Endothelial cell of hepatic sinusoid (primary cell): ENCODE results near the gene FMN2.

Source experiments
- in situ Hi-C: cut with HindIII; loops from 2 replicates; pipeline ENCODE4 v1.10.0; 2017; ENCODE audit warnings: low sequenced_read_pairs

Gene FMN2

DNA sequence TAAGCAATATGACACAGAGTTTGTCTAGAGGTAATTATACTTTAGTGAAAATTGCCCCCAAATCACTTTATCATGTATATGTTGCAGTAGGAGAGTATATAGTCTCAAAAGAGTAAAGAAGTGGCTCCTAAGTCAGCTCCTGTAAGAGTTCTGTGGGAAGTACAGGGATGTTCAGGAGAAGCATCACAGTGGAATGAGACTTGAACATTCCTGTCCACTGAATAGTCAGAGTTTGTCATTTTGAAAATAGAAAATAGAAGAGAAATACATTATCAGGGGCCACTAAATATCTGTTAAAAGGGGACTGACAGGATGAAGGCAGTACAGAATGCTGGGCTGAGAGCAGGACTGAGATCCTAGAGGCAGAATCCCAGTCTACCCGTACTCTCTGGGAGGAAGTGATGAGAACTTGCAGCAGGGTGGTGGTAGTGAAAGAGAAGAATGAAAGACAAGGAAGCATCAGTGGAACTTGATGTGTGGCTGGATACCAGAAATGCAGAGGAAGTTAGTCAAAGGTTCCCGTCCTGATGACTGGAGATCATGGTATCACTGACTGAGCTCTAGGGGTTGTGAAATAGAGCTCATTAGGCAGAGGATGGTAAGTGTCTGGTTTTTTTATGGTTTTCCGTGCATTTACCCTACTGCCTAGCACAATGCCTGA is 153.4 kb downstream of the FMN2 start:
- in situ Hi-C loops = no loop called here

GRCh38 chr1:240245629-240246020 is 153.9 kb downstream of the FMN2 start:
- in situ Hi-C loops = no loop called here

GRCh38 chr1:240247899-240248298 is 156.2 kb downstream of the FMN2 start:
- in situ Hi-C loops = no loop called here

GRCh38 chr1:240254006-240254405 is 162.3 kb downstream of the FMN2 start:
- in situ Hi-C loops = no loop called here

DNA sequence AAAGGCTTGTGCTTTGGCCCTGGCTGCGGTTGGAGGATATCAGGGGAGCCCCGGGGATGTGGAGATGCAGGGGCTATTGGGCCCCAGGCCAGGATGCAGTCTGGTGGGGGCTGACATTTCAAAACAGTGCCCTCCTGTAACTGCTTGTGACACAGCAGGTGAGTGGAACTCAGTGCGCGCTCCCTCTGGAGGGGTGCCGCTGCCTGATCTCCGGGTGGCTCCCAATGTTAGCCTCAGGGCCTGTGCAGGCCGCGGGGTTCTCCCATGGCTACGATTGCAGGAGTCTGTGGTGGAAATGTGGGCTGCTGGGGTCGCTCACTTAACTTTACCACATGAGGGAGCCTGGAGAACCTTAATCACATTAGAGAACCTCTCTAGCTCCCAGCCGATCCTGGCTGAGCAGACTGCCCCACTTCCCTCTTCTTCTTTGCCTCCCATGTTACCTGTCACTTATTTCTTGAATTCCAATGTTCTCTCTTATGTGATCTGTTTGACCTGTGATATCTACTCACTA is 163.2 kb downstream of the FMN2 start:
- in situ Hi-C loops = no loop called here

- in situ Hi-C loops = no loop called here
Observed at GRCh38 chr1:240255922-240256321, 164.2 kb downstream of the FMN2 start.

DNA sequence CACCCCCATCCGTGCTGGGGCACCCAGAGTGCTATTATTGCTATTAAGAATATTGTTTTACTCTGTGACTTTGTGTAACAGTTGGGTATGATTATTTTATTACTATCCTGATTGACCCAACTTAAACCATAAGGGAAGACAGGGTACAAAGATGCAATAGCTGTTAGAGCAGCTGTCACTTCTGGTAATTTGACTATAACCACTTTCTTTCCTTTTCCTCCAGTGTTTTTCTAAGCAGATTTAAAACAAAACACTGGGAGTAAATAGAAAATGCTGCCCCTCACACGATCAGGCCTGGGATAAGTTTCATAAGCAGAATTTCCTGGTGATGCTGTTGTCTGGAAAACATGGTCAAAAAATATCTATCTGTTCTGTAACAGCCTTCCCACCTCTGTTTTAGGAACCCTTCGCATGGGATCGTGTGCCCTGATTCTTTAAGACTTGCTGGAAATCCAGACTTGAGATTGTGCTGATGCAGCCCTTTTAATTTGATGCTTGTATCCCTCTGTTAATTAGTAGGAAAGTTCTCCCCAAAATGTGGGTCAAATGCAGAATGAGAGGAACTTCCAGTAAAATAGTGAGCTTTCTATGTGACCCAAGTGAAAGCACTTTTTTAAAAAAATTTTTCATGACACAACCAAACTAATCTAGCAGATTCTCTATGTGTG is 165.3 kb downstream of the FMN2 start:
- in situ Hi-C loops = no loop called here

- in situ Hi-C loops = no loop called here
Observed at GRCh38 chr1:240258910-240259309, 167.2 kb downstream of the FMN2 start.

DNA sequence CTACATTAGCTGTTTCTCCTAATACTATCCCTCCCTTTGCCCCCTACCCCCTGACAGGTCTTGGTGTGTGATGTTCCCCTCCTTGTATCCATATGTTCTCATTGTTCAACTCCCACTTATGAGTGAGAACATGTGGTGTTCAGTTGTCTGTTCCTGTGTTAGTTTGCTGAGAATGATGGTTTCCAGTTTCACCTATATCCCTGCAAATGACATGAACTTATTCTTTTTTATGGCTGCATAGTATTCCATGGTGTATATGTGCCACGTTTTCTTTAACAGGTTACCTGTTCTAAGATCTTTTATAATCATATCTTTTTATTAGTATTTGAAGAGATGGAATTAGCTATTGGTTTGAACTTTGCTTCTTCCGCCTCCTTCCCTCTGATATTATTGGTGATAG is 172.8 kb downstream of the FMN2 start:
- in situ Hi-C loops = loop anchor here (5.0 kb wide), 1 partner anchor 47 kb away; no protein-coding TSS in a partner anchor

- in situ Hi-C loops = no loop called here
Observed at GRCh38 chr1:240271081-240271480, 179.4 kb downstream of the FMN2 start.

DNA sequence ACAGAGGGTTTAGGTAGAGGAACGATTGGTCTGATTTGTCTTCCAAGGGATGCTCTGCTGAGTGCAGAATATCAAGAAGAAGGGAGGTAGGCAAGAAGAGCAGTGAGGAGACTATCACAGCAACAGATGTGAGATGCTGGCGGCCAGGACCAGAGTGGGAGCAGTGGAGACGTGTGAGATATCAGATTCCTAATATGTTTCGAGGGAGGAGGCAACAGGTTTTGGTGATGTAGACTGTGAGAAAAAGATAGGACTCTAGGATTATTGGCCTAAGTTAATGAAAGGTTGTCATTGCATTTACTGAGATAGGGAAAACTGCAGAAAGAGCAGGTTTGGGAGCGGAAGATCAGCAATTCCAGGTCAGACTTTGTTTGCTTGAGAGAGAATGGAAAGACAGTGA is 182.9 kb downstream of the FMN2 start:
- in situ Hi-C loops = no loop called here

DNA sequence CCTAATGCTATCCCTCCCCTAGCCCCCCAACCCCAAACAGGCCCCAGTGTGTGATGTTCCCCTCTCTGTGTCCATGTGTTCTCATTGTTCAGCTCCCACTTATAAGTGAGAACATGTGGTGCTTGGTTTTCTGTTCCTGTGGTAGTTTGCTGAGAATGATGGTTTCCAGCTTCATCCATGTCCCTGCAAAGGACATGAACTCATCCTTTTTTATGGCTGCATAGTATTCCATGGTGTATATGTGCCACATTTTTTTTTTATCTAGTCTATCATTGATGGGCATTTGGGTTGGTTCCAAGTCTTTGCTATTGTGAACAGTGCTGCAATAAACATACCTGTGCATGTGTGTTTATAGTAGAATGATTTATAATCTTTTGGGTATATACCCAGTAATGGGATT is 183.5 kb downstream of the FMN2 start:
- in situ Hi-C loops = loop anchor here (5.0 kb wide), 1 partner anchor 248 kb away; no protein-coding TSS in a partner anchor

DNA sequence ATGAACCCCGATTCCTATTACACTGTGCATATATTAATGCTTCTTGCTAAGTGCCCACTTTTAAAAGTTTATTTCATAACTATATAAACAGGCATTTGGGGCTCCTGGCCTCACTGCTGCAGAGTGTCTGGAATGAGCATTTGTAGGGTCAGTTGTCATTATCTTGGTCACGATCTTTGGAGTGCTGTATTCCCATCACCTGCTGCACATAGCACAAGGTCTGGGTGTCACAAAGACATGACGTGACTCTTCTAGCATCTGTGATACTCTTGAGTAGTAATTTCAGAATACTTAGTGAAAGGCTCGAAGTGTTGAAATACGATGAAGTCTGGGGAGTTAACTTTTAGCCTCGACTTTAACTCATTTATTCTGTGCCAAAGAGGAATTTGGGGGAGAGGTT is 186.4 kb downstream of the FMN2 start:
- in situ Hi-C loops = loop anchor here (5.0 kb wide), 1 partner anchor 251 kb away; no protein-coding TSS in a partner anchor

GRCh38 chr1:240280560-240281322 is 189.1 kb downstream of the FMN2 start:
- in situ Hi-C loops = no loop called here

DNA sequence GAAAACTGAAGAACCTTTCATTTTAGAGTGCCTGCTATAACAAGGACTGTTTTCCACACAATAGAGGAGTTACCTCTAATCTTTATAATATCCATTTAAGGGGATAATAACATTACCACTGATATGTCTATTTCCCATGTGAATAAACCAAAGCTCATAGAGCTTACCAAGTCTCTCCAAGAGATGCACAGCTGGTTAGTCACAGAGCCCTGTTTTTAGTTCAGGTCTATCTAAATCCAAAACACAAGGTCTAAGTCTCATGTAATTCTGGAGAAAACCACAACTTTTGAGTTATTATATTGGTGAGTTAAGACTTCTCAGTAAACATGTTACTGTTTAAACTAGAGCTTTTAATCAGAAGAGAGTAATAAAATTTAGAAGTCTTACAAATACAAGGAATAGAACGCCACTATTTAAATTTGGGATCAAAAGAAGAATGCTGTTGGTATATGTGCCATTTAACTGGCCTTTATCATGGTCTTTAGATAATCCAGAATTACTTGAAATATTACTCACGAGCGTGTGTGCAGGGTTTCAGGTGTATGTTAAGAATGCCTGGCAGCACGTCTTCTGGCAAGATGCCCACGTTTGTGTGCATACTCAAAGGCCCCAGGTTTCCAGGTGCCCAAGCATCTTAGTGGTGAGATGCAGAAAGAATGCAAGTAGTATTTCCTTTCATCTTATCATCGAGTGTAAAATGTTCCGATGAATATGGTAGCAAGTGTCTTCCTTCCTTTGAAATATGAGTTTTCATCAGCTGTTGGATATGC is 190.6 kb downstream of the FMN2 start:
- in situ Hi-C loops = no loop called here

GRCh38 chr1:240284656-240285414 is 193.2 kb downstream of the FMN2 start:
- in situ Hi-C loops = no loop called here

GRCh38 chr1:240285540-240285939 is 193.9 kb downstream of the FMN2 start:
- in situ Hi-C loops = no loop called here

DNA sequence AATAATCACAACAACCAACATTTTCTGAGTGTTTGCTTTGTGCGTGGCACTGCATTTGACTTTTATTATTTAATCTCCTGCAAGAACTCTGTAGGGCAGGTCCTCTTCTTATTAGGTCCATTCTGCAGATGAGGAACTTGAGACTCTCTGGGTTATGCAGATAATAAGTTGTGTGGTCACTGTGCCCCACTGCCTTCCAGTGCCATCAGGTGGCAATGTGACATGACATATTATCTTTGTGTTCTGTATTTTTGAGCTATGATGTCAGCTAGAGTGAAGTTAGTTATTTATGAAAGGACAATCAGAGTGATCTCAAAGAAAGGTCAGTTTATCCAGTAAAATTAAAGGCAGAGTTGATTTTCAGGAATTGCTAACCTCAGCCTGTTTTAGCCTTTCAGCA is 196.0 kb downstream of the FMN2 start:
- in situ Hi-C loops = no loop called here

GRCh38 chr1:240293706-240294105 is 202.0 kb downstream of the FMN2 start:
- in situ Hi-C loops = no loop called here

DNA sequence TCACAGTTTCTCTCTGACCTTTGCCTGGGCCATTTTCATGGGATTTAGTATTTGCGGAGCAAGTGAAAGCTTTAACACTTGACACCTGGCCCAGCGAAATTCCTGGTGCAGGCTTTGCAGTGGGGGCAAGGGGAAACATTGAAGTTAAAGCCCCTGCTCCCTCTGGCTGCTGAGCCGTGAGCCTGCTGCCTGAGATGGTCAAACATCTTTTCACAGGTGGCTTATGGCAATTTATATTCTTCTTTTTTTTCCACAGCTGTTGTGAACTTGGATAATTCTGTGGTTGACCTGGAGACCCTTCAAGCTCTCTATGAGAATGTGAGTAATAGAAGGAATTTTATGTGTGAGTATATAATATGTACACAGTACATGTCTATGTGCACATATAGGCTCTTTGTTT is 202.9 kb downstream of the FMN2 start:
- in situ Hi-C loops = no loop called here
